K562 (cell line): ENCODE results near the gene PTPRR. TPM values are rescaled to one million over a fixed set of nuclear protein-coding genes. Genes with fewer than 3 reads are reported as not detected.

Experiments used
- CBX3 ChIP-seq, 2 experiments: IDR thresholded peaks; 1 replicate in 1 of 2; 2 replicates in 1 of 2; pipeline ENCODE4 v1.6.1; 2012; ENCODE audit warnings: inconsistent platforms in 2 of 2, low read length in 2 of 2, borderline replicate concordance in 1 of 2, control low read depth in 1 of 2
- CC2D1A ChIP-seq: fragments of 450-650 bp; IDR thresholded peaks from 2 replicates; pipeline ENCODE4 v1.6.1; 2017; ENCODE audit warnings: mild to moderate bottlenecking
- GATAD2B ChIP-seq: fragments of 450-650 bp; IDR thresholded peaks from 2 replicates; pipeline ENCODE4 v1.6.1; 2017; ENCODE audit warnings: mild to moderate bottlenecking, borderline replicate concordance
- GTF2E2 ChIP-seq: fragments of 200-800 bp; sonication (Bioruptor generic); IDR thresholded peaks from 2 replicates; pipeline ENCODE4 v1.6.1; 2016; ENCODE audit warnings: missing genetic modification characterization, missing compliant biosample characterization
- HOXB6 ChIP-seq: fragments of 250-450 bp; sonication (Bioruptor Pico); IDR thresholded peaks from 2 replicates; pipeline ENCODE4 v1.5.1; 2022; ENCODE audit warnings: mild to moderate bottlenecking, borderline replicate concordance
- KLF1 ChIP-seq: fragments of 450-650 bp; IDR thresholded peaks from 2 replicates; pipeline ENCODE4 v1.6.1; 2016; ENCODE audit warnings: missing genetic modification characterization, missing compliant biosample characterization
- MAFG ChIP-seq: fragments of 450-650 bp; conservative IDR thresholded peaks from 2 replicates; pipeline ENCODE4 v1.6.1; 2016; ENCODE audit warnings: missing genetic modification characterization, missing compliant biosample characterization
- MED1 ChIP-seq: sonication (generic); formaldehyde crosslinking; IDR thresholded peaks from 2 replicates; pipeline ENCODE4 v1.8.1; 2023; ENCODE audit warnings: missing genetic modification reagents, borderline replicate concordance
- MYNN ChIP-seq, 2 experiments: sonication (generic); formaldehyde crosslinking in 1 of 2; IDR thresholded peaks; 2 replicates each; pipeline versions ENCODE4 v1.5.0 to v1.6.1; 2016 to 2020; ENCODE audit warnings: antibody characterized with exemption in 1 of 2, missing genetic modification reagents in 1 of 2
- SRF ChIP-seq, 2 experiments: fragments of 250-450, 450-650 bp in 1 of 2; sonication (Bioruptor Pico) in 1 of 2; sonication (generic) in 1 of 2; formaldehyde crosslinking; IDR thresholded peaks; 2 replicates each; pipeline versions ENCODE4 v1.5.0 to v1.5.1; 2020 to 2022; ENCODE audit warnings: mild to moderate bottlenecking in 1 of 2, missing genetic modification reagents in 1 of 2
- STAG1 ChIP-seq: sonication (generic); formaldehyde crosslinking; IDR thresholded peaks from 2 replicates; pipeline ENCODE4 v1.5.0; 2020; ENCODE audit warnings: missing genetic modification reagents, borderline replicate concordance
- ZBTB33 ChIP-seq: sonication (generic); formaldehyde crosslinking; IDR thresholded peaks from 2 replicates; pipeline ENCODE4 v1.8.1; 2023; ENCODE audit warnings: mild to moderate bottlenecking, missing genetic modification reagents
- ZNF3 ChIP-seq: fragments of 250-450 bp; sonication (Bioruptor Pico); IDR thresholded peaks from 2 replicates; pipeline ENCODE4 v1.5.0; 2021; ENCODE audit warnings: mild to moderate bottlenecking, moderate library complexity
- ZNF583 ChIP-seq: fragments of 250-450 bp; sonication (Bioruptor Pico); IDR thresholded peaks from 2 replicates; pipeline ENCODE4 v1.4.0; 2020
- ZNF77 ChIP-seq: fragments of 250-450 bp; sonication (Bioruptor Pico); IDR thresholded peaks from 2 replicates; pipeline ENCODE4 v1.5.0; 2020
- polyA plus RNA-seq, 8 experiments: library from polyadenylated mRNA; depleted of rRNA in 4 of 8; stranded (reverse) in 5 of 8; unstranded in 3 of 8; fragments of >200 nt; fragmentation: Nextera tagmentation in 2 of 8; fragmentation: Illumina TruSeq in 1 of 8; extraction: Ambion mirVana in 2 of 8; extraction: Trizol in 1 of 8; gene quantifications; 2 replicates each; pipeline versions ENCODE4 v1.2.1 to v1.2.3, GENCODE V29; 2011 to 2014; ENCODE audit warnings: inconsistent platforms in 1 of 8, missing spikeins in 1 of 8
- total RNA-seq, 7 experiments: library from RNA; depleted of rRNA in 6 of 7; stranded (reverse); fragments of >200 nt in 6 of 7; fragmentation: Illumina TruSeq in 2 of 7; extraction: Trizol in 2 of 7; gene quantifications; 2 replicates each; pipeline versions ENCODE4 v1.2.1 to v1.2.3, GENCODE V29; 2011 to 2021; ENCODE audit warnings: low replicate concordance in 1 of 7
- TF ChIP-seq, protein P1 (sequence below): sonication (generic); formaldehyde crosslinking; IDR thresholded peaks from 2 replicates; pipeline ENCODE4 v1.8.0; 2022; ENCODE audit warnings: missing genetic modification reagents, mild to moderate bottlenecking, borderline replicate concordance
- TF ChIP-seq, protein P2 (sequence below): fragments of 250-450 bp; sonication (Bioruptor Pico); IDR thresholded peaks from 2 replicates; pipeline ENCODE4 v1.4.0; 2020; ENCODE audit warnings: mild to moderate bottlenecking

PTPRR gene
- total and polyA plus RNA-seq, 9 of the 15 experiments (the other 6 are each of a cell fraction or from before 2014, with no cell fraction given) = 6.6 to 41.7 (median 12.3) TPM

GRCh38 chr12:70660002-70660604 is 260.4 kb downstream of the PTPRR start (continued):
- no peak for TF ChIP-seq ZBTB33
- no peak for TF ChIP-seq MED1 (CRISPR knock-in tag)
- TF ChIP-seq, protein P1, sequence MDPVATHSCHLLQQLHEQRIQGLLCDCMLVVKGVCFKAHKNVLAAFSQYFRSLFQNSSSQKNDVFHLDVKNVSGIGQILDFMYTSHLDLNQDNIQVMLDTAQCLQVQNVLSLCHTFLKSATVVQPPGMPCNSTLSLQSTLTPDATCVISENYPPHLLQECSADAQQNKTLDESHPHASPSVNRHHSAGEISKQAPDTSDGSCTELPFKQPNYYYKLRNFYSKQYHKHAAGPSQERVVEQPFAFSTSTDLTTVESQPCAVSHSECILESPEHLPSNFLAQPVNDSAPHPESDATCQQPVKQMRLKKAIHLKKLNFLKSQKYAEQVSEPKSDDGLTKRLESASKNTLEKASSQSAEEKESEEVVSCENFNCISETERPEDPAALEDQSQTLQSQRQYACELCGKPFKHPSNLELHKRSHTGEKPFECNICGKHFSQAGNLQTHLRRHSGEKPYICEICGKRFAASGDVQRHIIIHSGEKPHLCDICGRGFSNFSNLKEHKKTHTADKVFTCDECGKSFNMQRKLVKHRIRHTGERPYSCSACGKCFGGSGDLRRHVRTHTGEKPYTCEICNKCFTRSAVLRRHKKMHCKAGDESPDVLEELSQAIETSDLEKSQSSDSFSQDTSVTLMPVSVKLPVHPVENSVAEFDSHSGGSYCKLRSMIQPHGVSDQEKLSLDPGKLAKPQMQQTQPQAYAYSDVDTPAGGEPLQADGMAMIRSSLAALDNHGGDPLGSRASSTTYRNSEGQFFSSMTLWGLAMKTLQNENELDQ = no peak
- no peak for TF ChIP-seq CBX3 (IDR thresholded peaks at IDR 0.05; ENCODE audit: borderline replicate concordance in 1 of 2, low read length in 2 of 2)
- no peak for TF ChIP-seq MYNN (IDR thresholded peaks at IDR 0.05)
- TF ChIP-seq MYNN (CRISPR knock-in tag; IDR thresholded peaks at IDR 0.05) = no peak
- TF ChIP-seq ZNF3 (CRISPR knock-in tag) = no peak
- no peak for TF ChIP-seq ZNF77 (CRISPR knock-in tag)
- TF ChIP-seq HOXB6 = 0 out of 2 replicates have a peak, but pooled peaks have one; percentile 16
- TF ChIP-seq, protein P2, sequence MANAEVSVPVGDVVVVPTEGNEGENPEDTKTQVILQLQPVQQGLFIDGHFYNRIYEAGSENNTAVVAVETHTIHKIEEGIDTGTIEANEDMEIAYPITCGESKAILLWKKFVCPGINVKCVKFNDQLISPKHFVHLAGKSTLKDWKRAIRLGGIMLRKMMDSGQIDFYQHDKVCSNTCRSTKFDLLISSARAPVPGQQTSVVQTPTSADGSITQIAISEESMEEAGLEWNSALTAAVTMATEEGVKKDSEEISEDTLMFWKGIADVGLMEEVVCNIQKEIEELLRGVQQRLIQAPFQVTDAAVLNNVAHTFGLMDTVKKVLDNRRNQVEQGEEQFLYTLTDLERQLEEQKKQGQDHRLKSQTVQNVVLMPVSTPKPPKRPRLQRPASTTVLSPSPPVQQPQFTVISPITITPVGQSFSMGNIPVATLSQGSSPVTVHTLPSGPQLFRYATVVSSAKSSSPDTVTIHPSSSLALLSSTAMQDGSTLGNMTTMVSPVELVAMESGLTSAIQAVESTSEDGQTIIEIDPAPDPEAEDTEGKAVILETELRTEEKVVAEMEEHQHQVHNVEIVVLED (CRISPR knock-in tag) = no peak
- no peak for TF ChIP-seq STAG1 (CRISPR knock-in tag)
- no peak for TF ChIP-seq CC2D1A
- TF ChIP-seq ZNF583 = no peak
- no peak for TF ChIP-seq GATAD2B
- no peak for TF ChIP-seq MAFG
- no peak for TF ChIP-seq SRF (CRISPR knock-in tag; IDR thresholded peaks at IDR 0.05)
- TF ChIP-seq GTF2E2 (tag) = 0 out of 2 replicates have a peak, but pooled peaks have one; percentile 1
- no peak for TF ChIP-seq KLF1
